Ecto neural progenitor cell (in vitro differentiated cells): Measurements from ENCODE around the gene IFNAR2.

Source experiments
- DNase-seq: peaks from one replicate; pipeline ENCODE4 v3.0.0-alpha.2; 2018; ENCODE audit warnings: low spot score

IFNAR2 gene

GRCh38 chr21:33229784-33230544, at the start of gene IFNAR2:
Gene IFNAR2, plus strand, starts transcription at chr21:33229938. Its CDS starts 11,985 bp downstream, at chr21:33241923.
- DNase-seq, result peak; percentile 90

- no peak for DNase-seq
Measured at GRCh38 chr21:33185852-33186251, 43.9 kb upstream of the IFNAR2 start.

DNA sequence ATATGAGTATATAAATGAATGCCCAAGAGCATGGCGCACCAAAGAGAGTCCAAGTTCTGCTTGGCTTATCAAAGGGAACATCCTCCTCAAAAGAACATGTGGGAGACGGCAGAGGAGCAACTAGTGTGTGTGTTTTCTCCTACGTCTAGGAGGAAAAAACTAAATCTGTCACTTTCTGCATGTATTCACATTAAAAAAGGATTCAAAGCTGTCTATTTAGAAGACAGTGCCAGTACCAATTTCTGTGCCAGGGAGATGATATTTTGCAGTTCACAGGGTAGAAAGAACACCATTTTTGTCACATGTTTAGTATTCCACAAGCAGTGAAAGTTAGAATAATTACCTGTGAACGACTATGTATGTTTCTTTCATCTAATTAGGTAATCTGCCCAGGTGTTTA, 42.5 kb upstream of the IFNAR2 start:
- no peak for DNase-seq

DNA sequence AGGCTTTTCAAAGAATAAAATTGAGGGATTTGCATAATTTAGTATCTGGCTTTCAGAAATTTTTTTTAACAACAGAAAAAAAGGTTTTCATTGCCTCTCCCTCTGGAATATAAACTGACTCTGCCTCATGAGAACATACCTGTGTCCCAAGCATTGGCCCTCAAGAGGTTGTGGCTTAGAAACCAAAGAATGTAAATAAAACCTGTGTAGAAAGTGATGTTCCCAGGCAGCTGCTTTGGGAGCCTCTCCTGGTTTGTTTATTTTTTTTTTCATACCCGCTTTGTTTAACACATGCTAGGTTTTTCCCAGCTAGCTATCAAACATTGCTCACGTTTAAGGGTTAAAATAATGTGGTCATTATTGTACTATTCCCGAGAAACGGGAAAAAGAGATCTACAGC, 40.5 kb upstream of the IFNAR2 start:
- DNase-seq, result no peak

DNA sequence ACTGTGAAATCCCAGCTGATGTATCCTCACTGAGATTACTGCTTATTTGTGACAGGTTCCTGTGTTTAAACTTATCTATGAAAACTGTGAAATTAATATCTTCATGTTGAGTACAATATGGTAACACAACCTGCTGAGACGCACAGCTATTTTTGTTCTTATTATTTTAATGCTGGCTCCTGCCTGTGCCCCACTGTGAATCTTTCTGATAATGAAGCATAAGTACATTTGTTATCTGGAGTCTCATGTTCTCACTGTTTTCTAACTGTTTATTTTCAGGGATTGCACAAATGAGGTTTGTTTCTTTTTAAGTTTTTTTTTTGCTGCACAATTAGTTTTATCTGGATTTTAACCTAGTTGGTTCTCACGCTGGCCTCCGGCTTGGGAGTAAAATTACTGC, 39.9 kb upstream of the IFNAR2 start:
- DNase-seq, result no peak

- peak; percentile 80 for DNase-seq
Measured at GRCh38 chr21:33196941-33197374, 32.8 kb upstream of the IFNAR2 start.

- no peak for DNase-seq
Measured at GRCh38 chr21:33197496-33197895, 32.2 kb upstream of the IFNAR2 start.

- no peak for DNase-seq
Measured at GRCh38 chr21:33198346-33199099, 31.2 kb upstream of the IFNAR2 start.

DNA sequence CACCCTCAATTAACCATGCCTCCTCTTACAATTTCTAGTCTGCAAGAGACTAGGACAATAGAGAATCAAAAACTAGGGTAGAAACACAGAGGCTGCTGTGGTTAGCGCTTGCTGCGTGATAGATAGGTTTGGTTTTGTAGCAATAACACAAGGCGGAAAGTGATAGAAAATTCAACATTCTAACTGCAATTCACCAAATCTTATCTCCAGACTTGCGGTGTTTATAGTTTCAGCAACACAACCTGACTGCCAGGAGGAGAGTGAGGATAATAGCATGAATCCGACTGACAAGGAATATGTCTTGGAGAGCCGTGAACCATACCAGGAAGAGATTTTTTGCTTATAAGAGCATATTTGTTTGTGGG, 30.7 kb upstream of the IFNAR2 start:
- DNase-seq, result no peak

DNA sequence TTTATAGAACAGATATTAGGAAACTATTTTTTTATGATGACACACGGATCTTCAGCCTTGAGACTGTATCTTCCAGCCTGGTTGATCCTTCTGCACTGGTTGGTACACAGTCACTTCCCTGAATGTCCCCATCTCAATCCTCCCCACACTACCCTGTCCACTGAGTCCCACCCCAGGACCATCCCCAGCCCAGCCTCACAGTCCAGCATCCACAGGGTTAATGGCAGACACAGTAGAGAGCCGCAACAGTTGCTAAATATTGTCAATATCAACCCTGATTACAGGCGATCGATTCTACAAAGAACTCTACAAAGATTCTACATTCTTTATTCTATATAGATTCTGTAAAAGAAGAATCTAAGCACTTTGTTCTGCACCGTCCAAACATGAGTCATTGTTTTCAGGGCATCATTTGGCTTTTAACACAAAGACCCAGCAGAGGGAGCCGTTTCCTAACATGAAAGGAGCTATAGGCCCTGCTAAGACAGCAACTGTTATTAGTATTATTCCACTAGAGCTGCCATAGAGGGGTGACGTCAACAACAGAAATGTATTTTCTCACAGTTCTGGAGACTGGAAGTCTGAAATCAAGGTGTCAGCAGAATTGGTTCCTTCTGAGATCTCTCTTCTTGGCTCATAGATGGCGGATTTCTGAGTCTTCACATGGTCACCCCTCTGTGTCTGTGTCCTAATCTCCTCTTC, 30.1 kb upstream of the IFNAR2 start:
- DNase-seq, result peak; percentile 54

- DNase-seq, result no peak
Measured at GRCh38 chr21:33201956-33202355, 27.8 kb upstream of the IFNAR2 start.

- no peak for DNase-seq
Measured at GRCh38 chr21:33202464-33203363, 27.0 kb upstream of the IFNAR2 start.

- no peak for DNase-seq
Measured at GRCh38 chr21:33203371-33203724, 26.4 kb upstream of the IFNAR2 start.

- no peak for DNase-seq
Measured at GRCh38 chr21:33205476-33205875, 24.3 kb upstream of the IFNAR2 start.

GRCh38 chr21:33206771-33207281, 22.9 kb upstream of the IFNAR2 start:
- DNase-seq, result no peak

DNA sequence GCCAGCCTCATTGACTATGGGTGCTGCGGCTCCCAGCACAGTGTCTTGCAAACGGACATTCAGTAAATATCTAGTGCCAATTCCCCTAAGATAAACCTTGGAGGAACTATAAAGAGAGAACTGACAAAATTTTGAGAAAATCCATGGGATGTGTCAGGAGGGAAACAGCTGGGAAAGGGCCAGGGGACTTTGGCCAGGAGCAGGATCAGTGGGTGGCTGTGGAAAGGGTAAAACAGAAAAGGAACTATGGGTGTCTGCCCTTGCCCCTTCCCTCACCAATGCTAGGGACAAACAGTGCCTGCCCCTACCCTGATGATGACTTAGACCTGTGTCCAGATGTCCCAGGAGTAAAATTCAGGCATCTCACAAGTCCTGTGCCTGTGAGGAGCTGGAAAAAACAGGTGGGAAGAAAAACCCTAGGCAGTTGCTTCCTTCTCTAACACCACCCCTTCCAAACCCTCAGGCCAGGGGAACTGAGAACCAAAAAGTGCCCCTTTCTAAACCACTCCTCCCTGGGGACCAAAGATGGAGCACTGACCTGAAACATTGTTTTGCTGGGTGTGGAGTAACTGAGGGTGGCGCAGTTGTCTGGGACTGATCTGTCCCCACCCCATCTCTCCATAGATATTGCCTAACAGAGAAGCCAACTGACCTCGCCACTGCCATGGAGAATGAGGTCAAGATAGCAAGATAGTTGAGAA, 22.1 kb upstream of the IFNAR2 start:
- DNase-seq, result no peak

GRCh38 chr21:33208534-33208933, 21.2 kb upstream of the IFNAR2 start:
- DNase-seq, result no peak

GRCh38 chr21:33211305-33211704, 18.4 kb upstream of the IFNAR2 start:
- DNase-seq, result no peak

- no peak for DNase-seq
Measured at GRCh38 chr21:33211732-33212131, 18.0 kb upstream of the IFNAR2 start.

GRCh38 chr21:33212159-33212851, 17.4 kb upstream of the IFNAR2 start:
- no peak for DNase-seq
